Endothelial cell of umbilical vein (primary cell): ENCODE measurements around the gene NONO. TPM values are rescaled to one million over a fixed set of nuclear protein-coding genes. Genes with fewer than 3 reads are reported as not detected.

ENCODE experiments used
- Bru-seq: library from RNA; stranded (reverse); fragments of 400-500 nt; gene quantifications from one replicate; lab custom pipeline; 2021; lab: Mats Ljungman, UMichigan
- BruChase-seq, 2 experiments: library from RNA; stranded (reverse); fragments of 400-500 nt; gene quantifications; one replicate each; lab custom pipeline; 2021; lab: Mats Ljungman, UMichigan
- BruUV-seq: library from RNA; stranded (reverse); fragments of 400-500 nt; replicated peaks from 2 replicates; lab custom pipeline; 2021; lab: Mats Ljungman, UMichigan
- CTCF ChIA-PET: fragments of 300-600, 350-600 bp; sonication (Branson Sonifier 250); formaldehyde crosslinking; loops from one replicate; lab custom pipeline; 2021; ENCODE audit warnings: antibody characterized with exemption, inconsistent platforms; lab: Charles Lee
- POLR2A ChIA-PET: fragments of 300-600, 350-600 bp; sonication (Branson Sonifier 250); formaldehyde crosslinking; loops from one replicate; lab custom pipeline; 2021; ENCODE audit warnings: antibody characterized with exemption, inconsistent platforms; lab: Charles Lee
- DNase-seq: peaks from one replicate; pipeline ENCODE4 v3.0.0-alpha.2; 2011; ENCODE audit warnings: low read depth, low spot score
- FAIRE-seq: peaks from 2 replicates; lab custom pipeline; 2011; peaks lifted over from hg19 to GRCh38; lab: Jason Lieb, UNC
- H2AFZ ChIP-seq: 2 replicates; pipeline ENCODE4 v1.6.0; 2012; ENCODE audit warnings: low read depth, low read length, control low read depth, inconsistent platforms
- H3K27ac ChIP-seq: 2 replicates; pipeline ENCODE4 v1.5.1; 2011; ENCODE audit warnings: low read depth, mild to moderate bottlenecking, control low read depth, low read length, moderate library complexity; ENCODE audit not compliant: insufficient read depth
- H3K27me3 ChIP-seq, 2 experiments: 2 replicates each; pipeline versions ENCODE4 v1.6.0 to v1.6.1; 2011; ENCODE audit warnings: low read length in 2 of 2, mixed read lengths in 1 of 2; ENCODE audit not compliant: control insufficient read depth in 2 of 2, insufficient read depth in 2 of 2
- H3K36me3 ChIP-seq, 2 experiments: 2 replicates in 1 of 2; 3 replicates in 1 of 2; pipeline ENCODE4 v1.5.1; 2011; ENCODE audit warnings: low read length in 2 of 2, mild to moderate bottlenecking in 1 of 2, moderate library complexity in 1 of 2; ENCODE audit not compliant: control insufficient read depth in 2 of 2, insufficient read depth in 2 of 2; ENCODE audit errors: extremely low read depth in 1 of 2
- H3K4me1 ChIP-seq: 3 replicates; pipeline ENCODE4 v1.5.1; 2011; ENCODE audit warnings: mild to moderate bottlenecking, low read length; ENCODE audit not compliant: control insufficient read depth, insufficient read depth; ENCODE audit errors: extremely low read depth
- H3K4me2 ChIP-seq: 2 replicates; pipeline ENCODE4 v1.6.1; 2011; ENCODE audit warnings: low read length, control low read depth, mixed read lengths; ENCODE audit not compliant: insufficient read depth
- H3K4me3 ChIP-seq, 3 experiments: fragments of 200-600 bp in 1 of 3; sonication (generic), shearing (Covaris generic) in 1 of 3; replicated peaks in 1 of 3; 2 replicates each; pipeline ENCODE4 v1.5.1; 2011 to 2016; ENCODE audit warnings: control low read depth in 3 of 3, low read length in 3 of 3, mild to moderate bottlenecking in 2 of 3, inconsistent platforms in 1 of 3, low read depth in 1 of 3, moderate library complexity in 1 of 3; ENCODE audit not compliant: insufficient read depth in 1 of 3
- H3K79me2 ChIP-seq: 2 replicates; pipeline ENCODE4 v1.6.0; 2012; ENCODE audit warnings: low read length, inconsistent platforms; ENCODE audit not compliant: control insufficient read depth, insufficient read depth
- H3K9ac ChIP-seq: replicated peaks from 2 replicates; pipeline ENCODE3; 2011; ENCODE audit warnings: low read length, control low read depth; ENCODE audit not compliant: insufficient read depth; ENCODE audit errors: extremely low read depth
- H3K9me1 ChIP-seq: replicated peaks from 3 replicates; pipeline ENCODE4 v1.6.0; 2011; ENCODE audit warnings: mild to moderate bottlenecking, low read length; ENCODE audit not compliant: control insufficient read depth, insufficient read depth; ENCODE audit errors: extremely low read depth
- H3K9me3 ChIP-seq: replicated peaks from 2 replicates; pipeline ENCODE4 v1.5.1; 2012; ENCODE audit warnings: low read length, inconsistent platforms; ENCODE audit not compliant: control insufficient read depth, insufficient read depth
- H4K20me1 ChIP-seq: replicated peaks from 2 replicates; pipeline ENCODE3; 2011; ENCODE audit warnings: mild to moderate bottlenecking, low read length; ENCODE audit not compliant: control insufficient read depth, insufficient read depth; ENCODE audit errors: extremely low read depth
- CTCF ChIP-seq, 2 donors: IDR thresholded peaks; 1 replicate in 1 of 2; 2 replicates in 1 of 2; pipeline ENCODE4 v1.5.1; 2011; ENCODE audit warnings: low read length in 2 of 2, mild to moderate bottlenecking in 2 of 2, moderate library complexity in 2 of 2, control low read depth in 1 of 2, inconsistent platforms in 1 of 2, low read depth in 1 of 2; ENCODE audit not compliant: insufficient read depth in 1 of 2; ENCODE audit errors: extremely low read depth in 1 of 2
- EZH2 ChIP-seq: IDR thresholded peaks from 2 replicates; pipeline ENCODE4 v1.6.1; 2012; ENCODE audit warnings: borderline replicate concordance, low read depth, mild to moderate bottlenecking, moderate library complexity, low read length, inconsistent platforms; ENCODE audit not compliant: severe bottlenecking
- FOS ChIP-seq: IDR thresholded peaks from 2 replicates; pipeline ENCODE4 v1.6.1; 2011; ENCODE audit warnings: mild to moderate bottlenecking, low read length, moderate library complexity, borderline replicate concordance; ENCODE audit not compliant: insufficient read depth
- GATA2 ChIP-seq: IDR thresholded peaks from 2 replicates; pipeline ENCODE4 v1.7.0; 2011; ENCODE audit warnings: low read depth, mild to moderate bottlenecking, moderate library complexity, mixed read lengths, low read length; ENCODE audit not compliant: insufficient read length, insufficient read depth
- MYC ChIP-seq: IDR thresholded peaks from one replicate; pipeline ENCODE4 v1.6.1; 2011; ENCODE audit warnings: mild to moderate bottlenecking, low read depth, low read length
- POLR2A ChIP-seq: IDR thresholded peaks from 2 replicates; pipeline ENCODE4 v1.6.1; 2012; ENCODE audit warnings: low read depth, mild to moderate bottlenecking, control low read depth, low read length
- POLR2AphosphoS5 ChIP-seq: IDR thresholded peaks from 2 replicates; pipeline ENCODE4 v1.6.1; 2012; ENCODE audit warnings: low read depth, mild to moderate bottlenecking, control low read depth, low read length, moderate library complexity; ENCODE audit not compliant: insufficient read depth
- dilution Hi-C: fragments of 300-500 bp; cut with MboI; formaldehyde crosslinking; loops from one replicate; pipeline ENCODE4 v1.15.0; 2019; ENCODE audit warnings: low sequenced_read_pairs; ENCODE audit not compliant: extremely low pct_ligation_motif_present
- intact Hi-C: fragments of 100-400 bp; cut with micrococcal nuclease; formaldehyde crosslinking; loops from one replicate; pipeline ENCODE4 v1.10.0; 2022
- long read RNA-seq: library from polyadenylated mRNA; stranded (forward); transcript quantifications from one replicate; pipeline ENCODE4 v2.0.0, GENCODE V29; 2021
- polyA minus RNA-seq, 3 experiments: library from RNA; depleted of rRNA, polyadenylated mRNA; stranded (reverse); fragments of >200 nt; gene quantifications; 1 replicate in 1 of 3; 2 replicates in 2 of 3; pipeline ENCODE4 v1.2.3, GENCODE V29; 2011
- polyA plus RNA-seq, 4 experiments: library from polyadenylated mRNA; depleted of rRNA in 3 of 4; stranded (reverse) in 3 of 4; unstranded in 1 of 4; fragments of >200 nt; gene quantifications; 2 replicates each; pipeline versions ENCODE4 v1.2.1 to v1.2.3, GENCODE V29; 2011 to 2012; ENCODE audit warnings: missing spikeins in 1 of 4
- total RNA-seq: library from RNA; stranded (reverse); gene quantifications from 2 replicates; pipeline ENCODE4 v1.2.3, GENCODE V29; 2021

NONO gene
- total RNA-seq (465 and 466 TPM in 2 replicates), polyA plus RNA-seq (249 and 471 TPM in 2 replicates), polyA minus RNA-seq (495 and 551 TPM in 2 replicates), Bru-seq, nascent RNA (percentile 97 among the genes with signal in this experiment), BruChase-seq, experiment 1, labeled RNA remaining after a 6-hour chase (percentile 99 among the genes with signal in this experiment), BruChase-seq, experiment 2, labeled RNA remaining after a 2-hour chase (percentile 98 among the genes with signal in this experiment)
- 291 and 329 TPM in 2 replicates for polyA plus RNA-seq (2011; cell fraction: cytosol; rRNA removed)
- 500 and 770 TPM in 2 replicates for polyA plus RNA-seq (2011; cell fraction: nucleus; rRNA removed)
- polyA plus RNA-seq (2012), result 328 and 381 TPM in 2 replicates
- polyA minus RNA-seq (2011; cell fraction: cytosol; rRNA and poly(A)+ RNA removed), result 379 TPM
- polyA minus RNA-seq (2011; cell fraction: nucleus; rRNA and poly(A)+ RNA removed), result 143 and 210 TPM in 2 replicates
- long read RNA-seq, transcript NONO-201 (12 exons, 2,713 nt), result major isoform, 262 of 468 reads
- long read RNA-seq, transcript NONO-202 (11 exons, 2,606 nt), result minor isoform, 58 of 468 reads
- long read RNA-seq, partial matches to known transcripts, result 109 of 468 reads
- long read RNA-seq, other reads (novel, unspliced or antisense), result 29 of 468 reads

- Histone ChIP-seq H3K9ac (peak within 1 kb of the TSS; percentile 99), H3K27ac (peak within 1 kb of the TSS; percentile 97), H3K4me3 (peak within 1 kb of the TSS; percentile 62 to 96 (median 92)), H3K27me3 (no peaks in the 10 kb centered on the region), H3K79me2 (peaks cover 50% of the 10 kb centered on the region), H4K20me1 (peaks cover 3% of the 10 kb centered on the region), H2AFZ (peak within 1 kb of the TSS; percentile 73), H3K4me2 (peak within 1 kb of the TSS; percentile 97), H3K4me1 (peaks cover 13% of the 10 kb centered on the region), H3K9me1 (no peaks in the 10 kb centered on the region), H3K36me3 (no peaks in the 10 kb centered on the region), H3K9me3 (no peaks in the 10 kb centered on the region)
- FAIRE-seq (peak; percentile 96), DNase-seq (peak; percentile 96)
- intact Hi-C loops (loop anchor here (1.0 kb wide), 3 partner anchors 29 to 101 kb away; partner anchors contain the start of genes TAF1 and ZMYM3), dilution Hi-C loops (no loop called here)
- ChIA-PET CTCF (interaction anchor here (0.9 to 1.4 kb wide), 3 partner anchors 9 to 36 kb away, joined by 3 to 6 read pairs (median 4); partner anchors contain the start of gene ZMYM3), POLR2A (interaction anchor here (0.5 to 1.0 kb wide), 9 partner anchors 8 to 215 kb away, joined by 3 to 10 read pairs (median 5); partner anchors contain the start of genes ITGB1BP2, SNX12, TAF1 and ZMYM3)
- BruUV-seq, result TSS peak; percentile 93
- TF ChIP-seq GATA2, result no peak
- TF ChIP-seq POLR2A, result peak; percentile 71
- TF ChIP-seq FOS, result no peak
- TF ChIP-seq EZH2, result no peak
- no peak for TF ChIP-seq MYC
- peak; percentile 2 to 13 for TF ChIP-seq CTCF (IDR thresholded peaks at IDR 0.05; ENCODE audit: extremely low read depth in 1 of 2, insufficient read depth in 1 of 2, low read depth in 1 of 2, low read length in 2 of 2)
- no peak for TF ChIP-seq POLR2AphosphoS5
These were observed at the start of gene NONO for GRCh38 chrX:71283403-71284143. Gene NONO (plus strand): TSS chrX:71283635. CDS start chrX:71290638, 7,003 bp downstream.
